Measurements from ENCODE around the gene PRDM2.

Gene PRDM2

DNA sequence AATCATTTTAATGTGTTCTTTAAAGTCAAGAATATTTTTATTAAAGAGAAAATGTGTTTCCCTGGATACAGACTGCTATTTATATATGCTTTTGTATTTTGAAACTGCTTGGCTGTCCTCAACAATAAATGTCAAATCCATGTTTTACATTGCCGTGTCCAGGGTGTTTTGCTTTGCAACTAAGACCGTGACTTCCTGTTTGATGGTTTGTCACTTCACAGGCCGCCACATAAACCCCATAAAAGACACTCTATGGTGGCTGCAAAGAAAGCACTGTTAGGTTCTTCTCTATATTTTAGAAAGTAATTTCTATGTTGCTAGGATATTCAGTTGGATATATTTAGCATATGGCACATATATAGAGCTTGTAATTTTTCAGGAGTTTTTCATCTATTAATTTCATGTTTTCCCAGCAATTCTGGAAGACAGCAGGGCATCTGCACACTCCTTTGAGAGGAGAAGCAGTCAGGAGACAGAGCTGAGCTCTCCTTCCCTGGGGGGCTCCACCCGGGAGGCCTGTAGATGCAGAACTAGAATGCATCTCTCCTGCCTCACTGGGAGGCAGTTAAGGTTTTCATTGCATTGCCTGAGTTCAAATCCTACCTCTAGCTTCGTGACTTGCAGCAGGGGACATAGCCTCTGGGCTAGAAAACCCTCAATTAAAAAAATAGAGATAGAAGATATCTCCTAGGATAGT lies 33.1 kb downstream of the PRDM2 start:
- no peak overlapping the region for H3K4me3 ChIP-seq (ENCODE audit: low read depth, low read length)
- DNase-seq (ENCODE audit: low read depth), result no peak

DNA sequence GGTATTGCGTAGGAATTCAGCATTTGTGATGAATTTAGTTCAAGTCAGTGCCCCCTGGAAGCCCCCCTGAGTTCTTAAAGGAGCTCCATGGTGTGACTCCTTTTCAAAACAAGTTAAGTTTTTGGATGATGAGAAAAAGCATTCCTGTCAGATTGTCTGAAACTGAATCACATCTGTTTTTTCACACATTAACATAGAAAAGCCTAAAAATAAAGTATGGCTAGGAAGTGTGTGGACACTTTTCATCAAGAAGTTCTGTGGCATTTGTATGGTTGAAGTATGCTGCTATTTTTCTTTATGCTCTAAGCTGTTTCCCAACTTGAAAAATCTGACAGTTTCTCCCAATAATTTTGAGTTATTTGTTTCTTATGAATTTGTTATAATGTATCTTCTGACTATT lies 33.7 kb downstream of the PRDM2 start:
- TF ChIP-seq, protein P1, sequence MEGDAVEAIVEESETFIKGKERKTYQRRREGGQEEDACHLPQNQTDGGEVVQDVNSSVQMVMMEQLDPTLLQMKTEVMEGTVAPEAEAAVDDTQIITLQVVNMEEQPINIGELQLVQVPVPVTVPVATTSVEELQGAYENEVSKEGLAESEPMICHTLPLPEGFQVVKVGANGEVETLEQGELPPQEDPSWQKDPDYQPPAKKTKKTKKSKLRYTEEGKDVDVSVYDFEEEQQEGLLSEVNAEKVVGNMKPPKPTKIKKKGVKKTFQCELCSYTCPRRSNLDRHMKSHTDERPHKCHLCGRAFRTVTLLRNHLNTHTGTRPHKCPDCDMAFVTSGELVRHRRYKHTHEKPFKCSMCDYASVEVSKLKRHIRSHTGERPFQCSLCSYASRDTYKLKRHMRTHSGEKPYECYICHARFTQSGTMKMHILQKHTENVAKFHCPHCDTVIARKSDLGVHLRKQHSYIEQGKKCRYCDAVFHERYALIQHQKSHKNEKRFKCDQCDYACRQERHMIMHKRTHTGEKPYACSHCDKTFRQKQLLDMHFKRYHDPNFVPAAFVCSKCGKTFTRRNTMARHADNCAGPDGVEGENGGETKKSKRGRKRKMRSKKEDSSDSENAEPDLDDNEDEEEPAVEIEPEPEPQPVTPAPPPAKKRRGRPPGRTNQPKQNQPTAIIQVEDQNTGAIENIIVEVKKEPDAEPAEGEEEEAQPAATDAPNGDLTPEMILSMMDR (IDR thresholded peaks at IDR 0.05; ENCODE audit: control insufficient read depth, extremely low read depth, insufficient read depth), result no peak
- no peak for DNase-seq (ENCODE audit: low read depth)
- H3K4me3 ChIP-seq (ENCODE audit: low read depth, low read length), result no peak overlapping the region

More for the DNA sequence above, 33.1 kb downstream of the PRDM2 start:
- TF ChIP-seq, protein P1 (IDR thresholded peaks at IDR 0.05; ENCODE audit: control insufficient read depth, extremely low read depth, insufficient read depth), result no peak

DNA sequence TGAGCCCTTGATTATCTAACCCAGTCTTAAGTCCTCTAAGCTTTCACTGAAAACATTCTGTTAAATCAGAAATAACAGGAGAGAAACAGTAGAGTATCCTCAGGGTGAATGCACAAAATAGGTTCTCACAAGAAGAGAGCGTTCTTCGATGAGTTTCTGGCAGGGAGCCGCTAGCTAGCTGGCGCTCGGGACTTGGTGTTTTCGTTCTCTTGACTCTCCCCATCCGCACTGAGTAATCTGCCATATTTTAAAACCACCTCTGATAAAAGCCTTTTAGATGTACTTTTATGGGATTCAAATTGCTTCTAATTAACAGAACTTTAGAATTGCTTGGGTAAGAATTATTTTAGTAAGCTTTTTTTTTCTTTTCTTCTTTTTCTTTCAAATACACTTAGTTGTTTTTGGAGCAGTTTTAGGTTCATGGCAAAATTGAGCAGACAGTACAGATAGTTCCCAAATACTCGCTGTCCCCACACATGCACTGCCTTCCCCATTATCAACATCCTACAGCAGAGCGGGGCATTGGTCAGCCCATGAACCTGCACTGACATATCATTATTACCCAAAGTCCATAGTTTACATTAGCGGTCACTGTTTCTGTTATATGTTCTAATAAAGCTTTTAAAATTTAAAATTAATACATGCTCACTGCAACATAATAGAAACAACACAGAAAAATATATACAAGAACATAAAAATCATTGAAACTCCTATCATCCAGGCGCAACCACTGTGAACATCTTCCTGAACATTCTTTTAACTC lies 35.4 kb downstream of the PRDM2 start:
- TF ChIP-seq, protein P1 (IDR thresholded peaks at IDR 0.05; ENCODE audit: control insufficient read depth, extremely low read depth, insufficient read depth), result no peak

DNA sequence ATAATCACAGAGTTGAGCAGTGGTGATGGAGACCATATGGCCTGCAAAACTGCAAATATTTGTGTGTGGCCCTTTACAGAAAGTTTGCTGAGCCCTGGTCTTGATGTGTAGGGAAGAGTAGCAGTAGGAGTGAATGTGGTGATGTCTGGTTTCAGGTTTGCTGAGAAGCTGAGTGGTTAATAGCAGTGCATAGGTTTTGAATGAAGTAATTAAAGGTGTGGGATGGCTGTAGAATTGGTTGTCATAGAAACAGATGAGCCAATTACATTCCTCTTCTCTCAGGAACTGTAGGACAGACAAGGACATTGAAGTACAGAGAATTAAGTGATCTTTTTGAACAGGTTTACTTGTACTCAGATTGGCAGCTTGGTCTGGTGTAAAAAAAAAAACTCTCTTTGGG lies 37.4 kb downstream of the PRDM2 start:
- TF ChIP-seq, protein P1 (IDR thresholded peaks at IDR 0.05; ENCODE audit: control insufficient read depth, extremely low read depth, insufficient read depth), result no peak
- H3K4me3 ChIP-seq (ENCODE audit: low read depth, low read length), result no peak overlapping the region
- DNase-seq (ENCODE audit: low read depth), result no peak

More for the DNA sequence above, 35.4 kb downstream of the PRDM2 start:
- no peak overlapping the region for H3K4me3 ChIP-seq (ENCODE audit: low read depth, low read length)
- no peak for DNase-seq (ENCODE audit: low read depth)

DNA sequence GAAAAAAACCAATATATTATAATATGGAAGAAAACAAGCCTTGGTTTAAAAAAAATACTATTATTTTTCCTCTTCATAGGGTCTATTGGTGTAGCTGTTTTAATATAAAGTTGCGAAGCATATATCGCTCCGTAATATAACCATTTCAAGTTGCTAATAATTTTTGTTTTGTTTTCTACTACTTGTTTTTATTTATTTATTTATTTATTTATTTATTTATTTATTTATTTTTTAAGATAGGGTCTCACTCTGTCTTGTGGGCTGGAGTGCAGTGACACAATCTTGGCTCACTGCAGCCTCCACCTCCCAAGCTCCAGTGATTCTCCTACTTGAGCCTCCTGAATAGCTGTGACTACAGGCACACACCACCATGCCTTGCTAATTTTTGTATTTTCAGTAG lies 46.4 kb downstream of the PRDM2 start:
- DNase-seq (ENCODE audit: low read depth), result no peak
- TF ChIP-seq, protein P1 (IDR thresholded peaks at IDR 0.05; ENCODE audit: control insufficient read depth, extremely low read depth, insufficient read depth), result no peak
- no peak overlapping the region for H3K4me3 ChIP-seq (ENCODE audit: low read depth, low read length)

DNA sequence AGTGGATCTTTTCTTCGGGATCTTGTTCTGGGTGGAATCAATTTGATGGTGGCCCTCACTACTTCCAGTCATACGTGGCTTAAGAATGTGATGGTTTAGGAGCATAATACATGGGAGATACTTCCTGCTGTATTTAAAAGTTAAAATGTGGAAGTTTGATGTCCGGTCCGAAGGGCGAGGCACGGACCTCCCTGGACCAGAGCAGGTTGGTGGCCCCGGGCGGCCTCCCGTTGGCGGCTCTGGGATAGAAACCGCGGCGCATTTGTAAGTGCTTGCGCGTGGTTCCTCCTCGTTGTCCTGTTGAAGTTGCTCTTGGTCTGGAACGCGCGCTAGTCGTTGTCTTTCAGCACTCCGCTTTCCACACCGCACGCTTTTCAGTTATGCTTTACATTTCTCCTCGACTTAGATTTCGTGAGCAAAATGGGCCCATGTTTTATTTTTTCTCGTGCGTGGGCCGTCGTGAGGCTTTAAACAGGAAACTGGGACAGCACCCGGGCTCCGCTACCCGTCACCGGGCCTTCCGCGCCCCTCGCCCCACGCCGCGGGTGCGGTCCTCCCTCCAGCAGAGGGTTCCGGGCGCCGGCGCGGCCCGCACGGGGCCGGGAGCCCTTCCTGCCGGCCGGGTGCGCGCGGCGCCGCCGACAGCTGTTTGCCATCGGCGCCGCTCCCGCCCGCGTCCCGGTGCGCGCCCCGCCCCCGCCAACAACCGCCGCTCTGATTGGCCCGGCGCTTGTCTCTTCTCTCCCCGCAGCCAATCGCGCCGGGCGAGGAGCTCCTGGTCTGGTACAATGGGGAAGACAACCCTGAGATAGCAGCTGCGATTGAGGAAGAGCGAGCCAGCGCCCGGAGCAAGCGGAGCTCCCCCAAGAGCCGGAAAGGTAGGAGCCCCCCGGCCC lies 48.9 kb downstream of the PRDM2 start:
- peak overlapping the region; percentile 87 for H3K4me3 ChIP-seq (ENCODE audit: low read depth, low read length)
- peak; percentile 82 for DNase-seq (ENCODE audit: low read depth)
- TF ChIP-seq, protein P1 (IDR thresholded peaks at IDR 0.05; ENCODE audit: control insufficient read depth, extremely low read depth, insufficient read depth), result peak; percentile 44; the same call in 1 of the 2 replicates
